Spleen (tissue), 11 donors: ENCODE data around the gene DLEC1. TPM values are rescaled to one million over a fixed set of nuclear protein-coding genes. Genes with fewer than 3 reads are reported as not detected.

ENCODE experiments used
- DNase-seq: peaks from one replicate; pipeline ENCODE4 v3.0.0-alpha.2; 2020
- H3K27ac ChIP-seq, 8 donors: fragments of 200-600 bp; sonication (generic) in 7 of 8; 1 replicate in 4 of 8; 2 replicates in 4 of 8; pipeline versions ENCODE4 v1.5.0 to v1.8.0; 2016 to 2021; ENCODE audit warnings: inconsistent platforms in 4 of 8, mild to moderate bottlenecking in 4 of 8, moderate library complexity in 1 of 8
- H3K27me3 ChIP-seq, 7 donors: fragments of 200-600 bp; sonication (generic) in 6 of 7; replicated peaks in 1 of 7; 1 replicate in 4 of 7; 2 replicates in 3 of 7; pipeline versions ENCODE4 v1.5.0 to v1.8.0; 2016 to 2021; ENCODE audit warnings: inconsistent platforms in 3 of 7, mild to moderate bottlenecking in 1 of 7
- H3K36me3 ChIP-seq, 6 donors: fragments of 200-600 bp; sonication (generic) in 5 of 6; 1 replicate in 4 of 6; 2 replicates in 2 of 6; pipeline versions ENCODE4 v1.5.0 to v1.8.0; 2016 to 2021; ENCODE audit warnings: inconsistent platforms in 2 of 6
- H3K4me1 ChIP-seq, 6 donors: fragments of 200-600 bp; sonication (generic) in 5 of 6; 1 replicate in 3 of 6; 2 replicates in 3 of 6; pipeline versions ENCODE4 v1.5.0 to v1.8.0; 2016 to 2021; ENCODE audit warnings: inconsistent platforms in 3 of 6
- H3K4me3 ChIP-seq, 8 donors: fragments of 200-600 bp; sonication (generic) in 7 of 8; 1 replicate in 4 of 8; 2 replicates in 4 of 8; pipeline versions ENCODE4 v1.5.0 to v1.8.0; 2016 to 2021; ENCODE audit warnings: inconsistent platforms in 4 of 8, mild to moderate bottlenecking in 4 of 8, moderate library complexity in 2 of 8
- H3K9me3 ChIP-seq, 8 donors: fragments of 200-600 bp; sonication (generic) in 7 of 8; 1 replicate in 4 of 8; 2 replicates in 4 of 8; pipeline versions ENCODE4 v1.5.0 to v1.8.0; 2016 to 2021; ENCODE audit warnings: inconsistent platforms in 4 of 8
- CTCF ChIP-seq, 11 experiments: fragments of 200-600 bp in 7 of 11; fragments of 450-650 bp in 4 of 11; sonication (generic) in 4 of 11; IDR thresholded peaks in 8 of 11; conservative IDR thresholded peaks in 3 of 11; 1 replicate in 7 of 11; 2 replicates in 4 of 11; pipeline versions ENCODE4 v1.4.0 to v1.8.0; 2016 to 2021; ENCODE audit warnings: antibody characterized with exemption in 11 of 11, inconsistent platforms in 4 of 11, mild to moderate bottlenecking in 1 of 11
- POLR2A ChIP-seq, 3 donors: fragments of 450-650 bp; IDR thresholded peaks; one replicate each; pipeline ENCODE4 v1.5.1; 2017; ENCODE audit warnings: antibody characterized with exemption in 3 of 3, mild to moderate bottlenecking in 1 of 3
- POLR2AphosphoS5 ChIP-seq, 3 donors: sonication (generic); formaldehyde crosslinking; IDR thresholded peaks; one replicate each; pipeline ENCODE4 v1.5.1; 2017; ENCODE audit warnings: antibody characterized with exemption in 3 of 3
- WGBS, 5 donors: extraction: QIAGEN DNeasy Blood & Tissue Kit in 3 of 5; methylation state at CpG; one replicate each; pipeline versions ENCODE4 v1.1.5 to v1.1.7; 2013 to 2018; 5-methylcytosine and 5-hydroxymethylcytosine counted together
- intact Hi-C: fragments of 100-400 bp; cut with DNase I; formaldehyde crosslinking; loops from one replicate; pipeline ENCODE4 v1.15.0; 2023; ENCODE audit warnings: low total_unique reads
- polyA plus RNA-seq, 3 donors: library from polyadenylated mRNA; stranded (reverse); fragments of 200-250 nt; gene quantifications; one replicate each; pipeline ENCODE4 v1.2.1, GENCODE V29; 2013
- total RNA-seq, 7 donors: library from RNA; depleted of rRNA in 3 of 7; stranded (reverse); fragments of >200 nt in 3 of 7; fragmentation: NEBNext Ultra II Directional in 4 of 7; extraction: Animal tissue kit (Norgen Biotek cat#: 25700) in 4 of 7; gene quantifications; one replicate each; pipeline versions ENCODE4 v1.1.0 to v1.2.1, GENCODE V29; 2016 to 2021
- donor health status: healthy with polysubstance abuse.
- donor health status: DM: no; HTN: no; CAD: no; lungs with moderate emphysema.
- donor health status: DM: no; HTN: no; CAD: no.
- donor health status: Bipolar disorder and iron deficiency.
- donor health status: healthy.
- donor health status: DM: no; HTN: no; CAD: no.
- donor health status: DM: yes; HTN: yes; CAD: no.

The DLEC1 gene
- total and polyA plus RNA-seq, 10 donors, result 0.36 to 2.3 (median 0.88) TPM

GRCh38 chr3:38114875-38115644 is 76.1 kb downstream of the DLEC1 start:
- no peak overlapping the region for H3K27ac ChIP-seq
- H3K4me1 ChIP-seq, result peaks cover 0 to 33% (median 2%) of the 10 kb centered on the region in 6 donors
- H3K36me3 ChIP-seq, result peaks cover 0 to 36% (median 5%) of the 10 kb centered on the region in 6 donors
- no peak overlapping the region for H3K4me3 ChIP-seq
- TF ChIP-seq POLR2AphosphoS5 (IDR thresholded peaks at IDR 0.05), result peak in 2 of 3 donors; percentile 3 to 73
- no peak for TF ChIP-seq CTCF (IDR thresholded peaks at IDR 0.05 in 8 of 11, conservative IDR thresholded peaks at IDR 0.05 in 3 of 11)
- peak; percentile 66 for DNase-seq
- H3K27me3 ChIP-seq, result no peaks in the 10 kb centered on the region
- intact Hi-C loops, result loop anchor here (5.0 kb wide), 1 partner anchor 367 kb away; no protein-coding TSS in a partner anchor
- WGBS, 5 donors, result 67 to 76% (median 73%) methylated on average over 11 to 13 of the region's 13 CpGs
- no peaks in the 10 kb centered on the region for H3K9me3 ChIP-seq

GRCh38 chr3:38115645-38116427 is 76.8 kb downstream of the DLEC1 start:
- TF ChIP-seq CTCF (IDR thresholded peaks at IDR 0.05 in 8 of 11, conservative IDR thresholded peaks at IDR 0.05 in 3 of 11) (no peak), POLR2AphosphoS5 (IDR thresholded peaks at IDR 0.05) (no peak), POLR2A (IDR thresholded peaks at IDR 0.05) (no peak)
- no peak for DNase-seq
- H3K9me3 ChIP-seq, result no peaks in the 10 kb centered on the region
- no peak overlapping the region for H3K27ac ChIP-seq
- intact Hi-C loops, result loop anchor here (5.0 kb wide), 1 partner anchor 366 kb away; no protein-coding TSS in a partner anchor
- H3K4me1 ChIP-seq, result peaks cover 0 to 33% (median 2%) of the 10 kb centered on the region in 6 donors
- WGBS, 5 donors, result 48 to 58% (median 55%) methylated on average over 9 of the region's 9 CpGs
- H3K4me3 ChIP-seq, result no peak overlapping the region
- no peaks in the 10 kb centered on the region for H3K27me3 ChIP-seq
- H3K36me3 ChIP-seq, result peaks cover 0 to 43% (median 13%) of the 10 kb centered on the region in 6 donors

- Histone ChIP-seq H3K9me3 (no peaks in the 10 kb centered on the region), H3K4me3 (no peak overlapping the region), H3K27me3 (no peaks in the 10 kb centered on the region), H3K4me1 (peaks cover 0 to 33% (median 2%) of the 10 kb centered on the region in 6 donors), H3K36me3 (peaks cover 0 to 51% (median 21%) of the 10 kb centered on the region in 6 donors), H3K27ac (no peak overlapping the region)
- peak; percentile 67 for DNase-seq
- intact Hi-C loops, result loop anchor here (5.0 kb wide), 1 partner anchor 366 kb away; no protein-coding TSS in a partner anchor
- 85 to 95% (median 91%) methylated on average over 5 to 12 of the region's 12 CpGs for WGBS, 5 donors
- TF ChIP-seq CTCF (IDR thresholded peaks at IDR 0.05 in 8 of 11, conservative IDR thresholded peaks at IDR 0.05 in 3 of 11) (no peak), POLR2AphosphoS5 (IDR thresholded peaks at IDR 0.05) (peak in 2 of 3 donors; percentile 24 to 45)
Observed at GRCh38 chr3:38116471-38117162, 77.6 kb downstream of the DLEC1 start.
